HG03565 (cell line): ENCODE data around the gene SLC35F3.
"Not testable (repeated sequence)": the region's sequence is repeated elsewhere in the genome, so short reads cannot be mapped to it uniquely, and the experiment has no call there.

Experiments
- ATAC-seq: cut with Tn5 transposase; IDR thresholded peaks from one replicate; pipeline ENCODE4 v1.9.1; 2021; ENCODE audit warnings: mild to moderate bottlenecking, moderate library complexity; ENCODE audit not compliant: unreplicated experiment

Gene SLC35F3

GRCh38 chr1:234340528-234340927 lies 436.1 kb downstream of the SLC35F3 start:
- no peak for ATAC-seq

- no peak for ATAC-seq
These were observed 438.3 kb downstream of the SLC35F3 start for GRCh38 chr1:234342774-234343173.

DNA sequence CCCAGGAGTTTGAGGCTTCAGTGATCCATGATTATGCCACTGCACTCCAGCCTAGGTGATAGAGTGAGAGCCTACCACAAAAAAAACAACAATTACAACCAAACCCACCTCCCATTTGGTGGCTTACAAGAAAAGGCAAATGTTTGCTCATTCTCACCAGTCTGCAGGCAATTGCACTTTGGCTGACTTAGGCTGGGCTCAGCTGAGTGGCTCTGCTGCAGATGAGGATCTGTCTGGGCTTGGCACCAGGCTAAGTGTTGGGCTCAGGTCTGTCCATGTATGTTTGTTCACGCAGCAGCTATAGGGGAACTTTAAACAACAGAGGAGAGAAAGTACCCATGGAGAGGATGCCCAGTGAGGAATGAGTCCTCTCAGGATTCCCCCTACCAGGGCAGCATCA lies 440.8 kb downstream of the SLC35F3 start:
- ATAC-seq = no peak

DNA sequence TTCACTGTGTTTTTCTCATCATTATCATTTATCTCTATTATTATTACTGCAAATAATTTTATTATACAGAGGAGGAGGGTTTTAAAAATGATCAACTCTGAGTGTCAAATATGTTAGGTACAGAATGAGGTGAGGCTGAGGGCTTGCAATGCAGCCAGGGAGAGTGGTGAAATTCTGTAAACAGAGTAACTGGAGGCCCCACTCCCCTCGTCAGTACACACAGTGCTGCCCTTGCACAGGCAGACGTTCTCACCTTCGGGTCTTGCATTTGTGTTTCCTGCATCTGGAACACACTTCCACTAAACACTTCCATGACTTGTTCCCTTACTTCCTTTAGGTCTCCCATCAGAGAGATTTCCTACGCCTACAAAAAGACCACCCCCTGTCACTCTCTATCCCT lies 444.5 kb downstream of the SLC35F3 start:
- no peak for ATAC-seq

GRCh38 chr1:234355782-234356510 lies 451.5 kb downstream of the SLC35F3 start:
- ATAC-seq = no peak

DNA sequence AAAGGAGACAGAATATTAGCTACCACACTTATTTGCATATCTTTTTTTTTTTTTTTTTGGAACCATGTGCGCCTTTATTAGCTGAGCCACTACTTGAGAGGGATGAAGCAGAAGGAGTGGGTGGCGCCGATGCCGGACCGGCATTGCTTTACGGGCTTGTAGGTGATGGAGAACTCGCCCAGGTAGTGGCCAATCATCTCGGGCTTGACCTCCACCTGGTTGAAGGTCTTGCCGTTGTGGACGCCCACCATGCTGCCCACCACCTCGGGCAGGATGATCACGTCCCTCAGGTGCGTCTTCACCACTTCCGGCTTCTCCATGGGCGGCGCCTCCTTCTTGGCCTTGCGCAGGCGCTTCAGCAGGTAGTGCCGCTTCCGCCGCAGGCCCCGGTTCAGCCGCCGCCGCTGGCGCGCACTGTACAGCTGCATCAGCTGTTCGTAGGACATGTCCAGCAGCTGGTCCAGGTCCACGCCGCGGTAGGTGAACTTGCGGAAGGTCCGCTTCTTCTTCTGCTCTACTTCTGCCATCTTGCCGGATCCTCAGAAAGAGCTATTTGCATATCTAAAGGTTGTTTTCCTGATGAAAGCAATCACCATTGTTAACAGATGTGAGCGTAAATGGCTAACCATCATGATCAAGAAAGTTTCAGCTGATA lies 452.3 kb downstream of the SLC35F3 start:
- ATAC-seq = not testable (repeated sequence)

GRCh38 chr1:234357831-234358230 lies 453.4 kb downstream of the SLC35F3 start:
- no peak for ATAC-seq

DNA sequence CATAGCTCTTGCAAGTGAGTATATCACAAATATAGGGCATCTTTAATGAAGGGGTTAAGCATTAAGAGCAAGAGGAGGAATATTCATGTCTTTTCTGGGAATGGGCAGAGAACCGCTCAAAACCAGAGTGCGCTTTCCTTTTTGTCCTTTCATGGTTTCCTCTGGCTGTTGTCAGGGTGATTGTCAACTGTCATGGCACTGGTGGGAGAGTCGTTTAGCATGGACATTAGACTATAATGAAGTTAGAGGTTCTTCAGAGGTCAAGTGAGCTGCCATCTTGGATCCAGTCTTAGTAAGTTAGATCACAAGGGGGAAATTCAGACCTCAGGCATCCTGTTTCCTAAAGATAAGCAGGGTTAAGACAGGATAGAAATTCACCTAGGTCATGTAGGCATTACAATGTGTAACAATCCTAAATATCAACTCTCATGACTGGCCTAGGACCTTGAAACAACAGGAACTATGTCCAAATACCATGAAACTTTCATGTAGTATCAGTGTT lies 456.7 kb downstream of the SLC35F3 start:
- ATAC-seq = no peak

DNA sequence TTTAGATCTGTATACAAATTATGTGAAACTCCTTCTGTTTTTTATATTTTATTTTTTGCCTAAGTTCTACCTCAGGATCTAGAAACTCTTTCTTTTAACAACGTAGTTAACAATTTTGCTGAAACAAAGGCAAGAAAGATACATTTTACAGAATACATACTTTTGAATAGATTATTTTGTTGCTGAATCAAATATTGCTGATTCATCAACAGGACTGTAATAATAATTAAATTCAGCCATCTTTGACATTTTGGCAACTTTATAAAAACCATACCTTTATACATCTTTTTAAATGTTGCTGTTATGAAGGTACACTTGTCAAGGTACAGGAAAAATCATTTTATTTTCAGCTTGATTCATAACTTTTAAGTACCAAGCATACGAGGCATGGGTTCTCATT lies 458.1 kb downstream of the SLC35F3 start:
- ATAC-seq = no peak

- no peak for ATAC-seq
These were observed 464.0 kb downstream of the SLC35F3 start for GRCh38 chr1:234368320-234369032.

DNA sequence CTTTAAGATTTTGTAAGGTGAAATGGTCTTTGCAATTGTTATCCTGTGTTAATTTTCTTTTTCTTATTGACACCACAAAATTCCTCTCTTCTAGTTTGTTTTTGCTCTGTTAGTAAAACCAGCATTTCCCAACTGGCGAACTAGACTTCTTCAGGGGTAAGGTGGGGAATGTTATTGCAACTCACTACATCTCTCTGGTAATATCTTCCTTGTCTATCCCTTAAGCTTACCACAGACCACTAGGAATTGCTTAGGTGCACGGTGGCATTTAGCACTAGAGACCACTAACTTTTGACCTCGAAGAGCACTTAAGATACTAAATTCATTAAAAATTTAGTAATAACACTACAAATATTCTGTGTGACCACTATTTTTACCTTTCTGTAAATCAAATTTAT lies 464.6 kb downstream of the SLC35F3 start:
- ATAC-seq = no peak

GRCh38 chr1:234369784-234370183 lies 465.3 kb downstream of the SLC35F3 start:
- ATAC-seq = no peak

DNA sequence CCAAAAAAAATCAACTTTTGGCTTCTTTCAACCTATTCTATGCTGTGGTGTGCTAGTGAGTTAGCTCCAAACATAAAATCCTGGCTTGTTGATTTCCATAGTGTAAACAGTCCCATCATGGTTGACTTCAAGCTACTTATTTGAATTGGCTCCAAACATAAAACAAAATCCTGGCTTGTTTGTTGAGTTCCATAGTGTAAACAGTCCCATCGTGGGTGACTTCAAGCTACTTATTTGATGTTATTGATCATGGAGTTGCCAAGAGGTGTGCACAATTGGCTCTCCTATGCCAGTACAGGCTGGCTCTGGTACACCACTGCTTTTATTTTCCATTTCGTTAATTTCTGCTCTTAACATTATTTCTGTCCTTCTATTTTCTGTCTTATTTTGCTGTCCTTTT lies 466.9 kb downstream of the SLC35F3 start:
- no peak for ATAC-seq

DNA sequence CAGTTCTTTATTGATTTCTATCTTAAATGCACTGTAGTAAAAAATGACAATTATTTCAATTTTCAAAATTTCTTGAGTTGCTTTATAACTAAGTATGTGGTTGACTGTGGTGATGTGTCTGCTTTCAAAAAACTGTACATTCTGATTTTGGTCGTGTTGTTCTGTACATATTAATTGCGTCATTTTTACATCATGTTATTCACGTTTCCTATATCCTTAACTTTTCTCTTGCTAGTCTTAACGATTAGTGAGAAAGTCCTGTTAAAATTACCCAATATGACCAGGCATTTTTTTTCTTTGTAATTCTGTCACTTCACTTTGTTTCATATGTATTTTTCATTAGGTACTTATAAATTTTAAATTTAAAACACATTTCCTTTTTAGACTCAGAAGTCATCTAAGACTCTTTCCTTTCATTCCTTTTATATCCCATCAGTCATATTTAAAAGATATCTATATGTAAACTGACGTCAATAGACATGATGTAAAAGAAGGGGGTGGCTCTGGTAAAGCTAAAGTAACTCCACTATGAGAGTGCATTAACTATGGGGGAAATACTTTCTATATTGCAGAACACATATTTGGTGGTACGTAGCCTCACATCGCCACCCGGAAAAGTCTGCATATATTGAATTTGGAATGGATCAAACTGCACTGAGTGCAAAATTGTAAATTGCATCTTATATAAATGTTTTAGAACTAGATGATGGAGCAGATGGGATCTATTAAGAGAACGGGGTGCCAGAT lies 467.7 kb downstream of the SLC35F3 start:
- ATAC-seq = no peak

- peak; percentile 87 for ATAC-seq
These were observed 468.8 kb downstream of the SLC35F3 start, which contains the start of gene COA6 for GRCh38 chr1:234373064-234373958. Gene COA6 (plus strand): TSS chr1:234373456. CDS start chr1:234373467, 11 bp downstream.

DNA sequence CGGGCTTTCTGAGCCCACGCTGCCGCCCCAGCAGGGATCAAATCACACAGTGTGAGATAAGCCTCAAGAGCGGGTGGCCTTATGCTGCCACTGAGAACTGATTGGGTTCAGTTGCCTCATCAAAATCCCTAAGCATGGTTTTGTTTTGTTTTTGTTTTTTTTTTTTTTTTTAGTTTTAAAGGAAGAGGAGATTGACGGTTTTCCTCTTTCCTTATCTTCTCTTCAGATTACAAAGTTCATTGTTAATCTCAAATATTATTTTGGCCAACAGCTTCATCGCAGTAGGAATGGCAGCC lies 469.4 kb downstream of the SLC35F3 start:
- peak; percentile 2 for ATAC-seq
